ENCODE results near the gene SLC25A46.

- TF ChIP-seq POLR2AphosphoS5 (IDR thresholded peaks at IDR 0.05; ENCODE audit: low read depth, low read length) = no peak
- TF ChIP-seq, protein P1, sequence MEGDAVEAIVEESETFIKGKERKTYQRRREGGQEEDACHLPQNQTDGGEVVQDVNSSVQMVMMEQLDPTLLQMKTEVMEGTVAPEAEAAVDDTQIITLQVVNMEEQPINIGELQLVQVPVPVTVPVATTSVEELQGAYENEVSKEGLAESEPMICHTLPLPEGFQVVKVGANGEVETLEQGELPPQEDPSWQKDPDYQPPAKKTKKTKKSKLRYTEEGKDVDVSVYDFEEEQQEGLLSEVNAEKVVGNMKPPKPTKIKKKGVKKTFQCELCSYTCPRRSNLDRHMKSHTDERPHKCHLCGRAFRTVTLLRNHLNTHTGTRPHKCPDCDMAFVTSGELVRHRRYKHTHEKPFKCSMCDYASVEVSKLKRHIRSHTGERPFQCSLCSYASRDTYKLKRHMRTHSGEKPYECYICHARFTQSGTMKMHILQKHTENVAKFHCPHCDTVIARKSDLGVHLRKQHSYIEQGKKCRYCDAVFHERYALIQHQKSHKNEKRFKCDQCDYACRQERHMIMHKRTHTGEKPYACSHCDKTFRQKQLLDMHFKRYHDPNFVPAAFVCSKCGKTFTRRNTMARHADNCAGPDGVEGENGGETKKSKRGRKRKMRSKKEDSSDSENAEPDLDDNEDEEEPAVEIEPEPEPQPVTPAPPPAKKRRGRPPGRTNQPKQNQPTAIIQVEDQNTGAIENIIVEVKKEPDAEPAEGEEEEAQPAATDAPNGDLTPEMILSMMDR (IDR thresholded peaks at IDR 0.05; ENCODE audit: control extremely low read depth in 1 of 3, insufficient read depth in 1 of 3, low read depth in 1 of 3, low read length in 3 of 3) = no peak
- no peak for TF ChIP-seq POLR2A (IDR thresholded peaks at IDR 0.05; ENCODE audit: control extremely low read depth in 1 of 2, low read depth in 2 of 2, low read length in 2 of 2)
- no peak for TF ChIP-seq EZH2 (IDR thresholded peaks at IDR 0.05; ENCODE audit: low read depth, low read length, severe bottlenecking)
These were observed 46.5 kb downstream of the SLC25A46 start for GRCh38 chr5:110785356-110785755.
